GM19025 (cell line): ENCODE measurements around the gene CTNNAL1.
"Not testable (repeated sequence)": the region's sequence is repeated elsewhere in the genome, so short reads cannot be mapped to it uniquely, and the experiment has no call there.

Experiments
- ATAC-seq: cut with Tn5 transposase; IDR thresholded peaks from one replicate; pipeline ENCODE4 v1.9.1; 2021; ENCODE audit warnings: mild to moderate bottlenecking, low read depth, moderate library complexity; ENCODE audit not compliant: unreplicated experiment

Gene CTNNAL1

GRCh38 chr9:108996643-108997042 lies 16.7 kb downstream of the CTNNAL1 start:
- ATAC-seq, result no peak

- ATAC-seq, result peak; percentile 79
Observed at GRCh38 chr9:108994695-108995094, 18.6 kb downstream of the CTNNAL1 start.

- ATAC-seq, result no peak
Observed at GRCh38 chr9:108991479-108991878, 21.8 kb downstream of the CTNNAL1 start.

- no peak for ATAC-seq
Observed at GRCh38 chr9:108983885-108984284, 29.4 kb downstream of the CTNNAL1 start.

- ATAC-seq, result no peak
Observed at GRCh38 chr9:108980893-108981292, 32.4 kb downstream of the CTNNAL1 start.

- ATAC-seq, result no peak
Observed at GRCh38 chr9:108978205-108978604, 35.1 kb downstream of the CTNNAL1 start.

- no peak for ATAC-seq
Observed at GRCh38 chr9:108973895-108974294, 39.4 kb downstream of the CTNNAL1 start.

- ATAC-seq, result no peak
Observed at GRCh38 chr9:108972626-108973209, 40.6 kb downstream of the CTNNAL1 start.

GRCh38 chr9:108972186-108972585 lies 41.1 kb downstream of the CTNNAL1 start:
- no peak for ATAC-seq

GRCh38 chr9:108971392-108971791 lies 41.9 kb downstream of the CTNNAL1 start:
- not testable (repeated sequence) for ATAC-seq

- no peak for ATAC-seq
Observed at GRCh38 chr9:108967916-108968315, 45.4 kb downstream of the CTNNAL1 start.

- ATAC-seq, result no peak
Observed at GRCh38 chr9:108963459-108964143, 49.7 kb downstream of the CTNNAL1 start.

GRCh38 chr9:108961151-108961550 lies 52.1 kb downstream of the CTNNAL1 start:
- no peak for ATAC-seq

GRCh38 chr9:108960331-108960730 lies 53.0 kb downstream of the CTNNAL1 start:
- no peak for ATAC-seq

- ATAC-seq, result no peak
Observed at GRCh38 chr9:108956631-108957026, 56.7 kb downstream of the CTNNAL1 start.

GRCh38 chr9:108956022-108956630 lies 57.2 kb downstream of the CTNNAL1 start:
- ATAC-seq, result no peak

GRCh38 chr9:108953983-108954574 lies 59.2 kb downstream of the CTNNAL1 start:
- no peak for ATAC-seq

GRCh38 chr9:108951578-108951977 lies 61.7 kb downstream of the CTNNAL1 start:
- no peak for ATAC-seq

GRCh38 chr9:108950168-108950567 lies 63.1 kb downstream of the CTNNAL1 start:
- ATAC-seq, result no peak

- no peak for ATAC-seq
Observed at GRCh38 chr9:108939975-108940374, 73.3 kb downstream of the CTNNAL1 start.

- ATAC-seq, result no peak
Observed at GRCh38 chr9:108937561-108938305, 75.6 kb downstream of the CTNNAL1 start.
